HEK293T (cell line): ENCODE measurements around the gene GADD45GIP1.

ENCODE experiments used
- ELF4 ChIP-seq: fragments of 450-650 bp; IDR thresholded peaks from 2 replicates; pipeline ENCODE4 v1.6.1; 2017; ENCODE audit warnings: antibody characterized with exemption
- FOXM1 ChIP-seq: fragments of 450-650 bp; IDR thresholded peaks from 2 replicates; pipeline ENCODE4 v1.6.1; 2017; ENCODE audit warnings: mild to moderate bottlenecking, borderline replicate concordance
- NFRKB ChIP-seq: fragments of 450-650 bp; IDR thresholded peaks from 2 replicates; pipeline ENCODE4 v1.6.1; 2016; ENCODE audit warnings: mild to moderate bottlenecking, moderate library complexity

GRCh38 chr19:12993562-12993961 is 36.5 kb upstream of the GADD45GIP1 start:
- TF ChIP-seq FOXM1, result no peak
- no peak for TF ChIP-seq NFRKB
- TF ChIP-seq ELF4, result no peak
